NB4 (cell line): Measurements from ENCODE around the gene BIRC6.

ENCODE experiments used
- MYC ChIP-seq: IDR thresholded peaks from 2 replicates; pipeline ENCODE4 v1.6.1; 2011; ENCODE audit warnings: low read depth, low read length
- POLR2A ChIP-seq: IDR thresholded peaks from 2 replicates; pipeline ENCODE4 v1.6.1; 2011; ENCODE audit warnings: mild to moderate bottlenecking; ENCODE audit not compliant: insufficient read length; ENCODE audit errors: extremely low read depth
- TF ChIP-seq, protein P1 (sequence below): IDR thresholded peaks from one replicate; pipeline ENCODE4 v1.5.1; 2012; ENCODE audit warnings: low read depth, low read length
- TF ChIP-seq, protein P2 (sequence below): IDR thresholded peaks from 2 replicates; pipeline ENCODE4 v1.6.1; 2011; ENCODE audit warnings: low read depth, low read length

DNA sequence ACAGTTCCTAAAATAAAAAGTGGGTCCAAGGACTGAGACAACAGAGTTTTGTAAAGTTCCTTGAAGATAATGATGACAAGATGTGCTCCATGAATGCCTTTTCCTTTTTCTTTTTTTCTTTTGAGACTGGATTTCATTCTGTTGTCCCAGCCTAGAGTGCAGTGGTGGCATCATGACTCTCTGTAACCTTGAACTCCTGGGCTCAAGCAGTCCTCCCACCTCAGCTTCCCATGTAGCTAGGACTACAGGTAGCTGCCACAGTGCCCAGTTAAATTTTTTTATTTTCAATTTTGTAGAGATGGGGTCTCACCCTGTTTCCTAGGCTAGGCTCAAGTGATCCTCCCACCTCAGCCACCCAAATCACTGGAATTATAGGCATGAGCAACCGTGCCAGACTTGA is 254.9 kb downstream of the BIRC6 start:
- TF ChIP-seq MYC (no peak), POLR2A (no peak)
- TF ChIP-seq, protein P1, sequence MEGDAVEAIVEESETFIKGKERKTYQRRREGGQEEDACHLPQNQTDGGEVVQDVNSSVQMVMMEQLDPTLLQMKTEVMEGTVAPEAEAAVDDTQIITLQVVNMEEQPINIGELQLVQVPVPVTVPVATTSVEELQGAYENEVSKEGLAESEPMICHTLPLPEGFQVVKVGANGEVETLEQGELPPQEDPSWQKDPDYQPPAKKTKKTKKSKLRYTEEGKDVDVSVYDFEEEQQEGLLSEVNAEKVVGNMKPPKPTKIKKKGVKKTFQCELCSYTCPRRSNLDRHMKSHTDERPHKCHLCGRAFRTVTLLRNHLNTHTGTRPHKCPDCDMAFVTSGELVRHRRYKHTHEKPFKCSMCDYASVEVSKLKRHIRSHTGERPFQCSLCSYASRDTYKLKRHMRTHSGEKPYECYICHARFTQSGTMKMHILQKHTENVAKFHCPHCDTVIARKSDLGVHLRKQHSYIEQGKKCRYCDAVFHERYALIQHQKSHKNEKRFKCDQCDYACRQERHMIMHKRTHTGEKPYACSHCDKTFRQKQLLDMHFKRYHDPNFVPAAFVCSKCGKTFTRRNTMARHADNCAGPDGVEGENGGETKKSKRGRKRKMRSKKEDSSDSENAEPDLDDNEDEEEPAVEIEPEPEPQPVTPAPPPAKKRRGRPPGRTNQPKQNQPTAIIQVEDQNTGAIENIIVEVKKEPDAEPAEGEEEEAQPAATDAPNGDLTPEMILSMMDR = no peak
- TF ChIP-seq, protein P2, sequence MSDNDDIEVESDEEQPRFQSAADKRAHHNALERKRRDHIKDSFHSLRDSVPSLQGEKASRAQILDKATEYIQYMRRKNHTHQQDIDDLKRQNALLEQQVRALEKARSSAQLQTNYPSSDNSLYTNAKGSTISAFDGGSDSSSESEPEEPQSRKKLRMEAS = no peak
